Neural progenitor cell (in vitro differentiated cells): ENCODE data around the gene FHOD3.

Experiments
- EZH2 ChIP-seq: fragments of 200-600 bp; sonication (generic); IDR thresholded peaks from 2 replicates; pipeline ENCODE4 v1.6.1; 2017; ENCODE audit warnings: antibody characterized with exemption, mild to moderate bottlenecking, moderate library complexity
- EZH2phosphoT487 ChIP-seq: fragments of 200-600 bp; sonication (generic); IDR thresholded peaks from 2 replicates; pipeline ENCODE4 v1.6.1; 2017; ENCODE audit warnings: antibody characterized with exemption
- TF ChIP-seq, protein P1 (sequence below): fragments of 200-600 bp; sonication (generic); IDR thresholded peaks from 2 replicates; pipeline ENCODE4 v1.5.1; 2017; ENCODE audit warnings: antibody characterized with exemption, mild to moderate bottlenecking

DNA sequence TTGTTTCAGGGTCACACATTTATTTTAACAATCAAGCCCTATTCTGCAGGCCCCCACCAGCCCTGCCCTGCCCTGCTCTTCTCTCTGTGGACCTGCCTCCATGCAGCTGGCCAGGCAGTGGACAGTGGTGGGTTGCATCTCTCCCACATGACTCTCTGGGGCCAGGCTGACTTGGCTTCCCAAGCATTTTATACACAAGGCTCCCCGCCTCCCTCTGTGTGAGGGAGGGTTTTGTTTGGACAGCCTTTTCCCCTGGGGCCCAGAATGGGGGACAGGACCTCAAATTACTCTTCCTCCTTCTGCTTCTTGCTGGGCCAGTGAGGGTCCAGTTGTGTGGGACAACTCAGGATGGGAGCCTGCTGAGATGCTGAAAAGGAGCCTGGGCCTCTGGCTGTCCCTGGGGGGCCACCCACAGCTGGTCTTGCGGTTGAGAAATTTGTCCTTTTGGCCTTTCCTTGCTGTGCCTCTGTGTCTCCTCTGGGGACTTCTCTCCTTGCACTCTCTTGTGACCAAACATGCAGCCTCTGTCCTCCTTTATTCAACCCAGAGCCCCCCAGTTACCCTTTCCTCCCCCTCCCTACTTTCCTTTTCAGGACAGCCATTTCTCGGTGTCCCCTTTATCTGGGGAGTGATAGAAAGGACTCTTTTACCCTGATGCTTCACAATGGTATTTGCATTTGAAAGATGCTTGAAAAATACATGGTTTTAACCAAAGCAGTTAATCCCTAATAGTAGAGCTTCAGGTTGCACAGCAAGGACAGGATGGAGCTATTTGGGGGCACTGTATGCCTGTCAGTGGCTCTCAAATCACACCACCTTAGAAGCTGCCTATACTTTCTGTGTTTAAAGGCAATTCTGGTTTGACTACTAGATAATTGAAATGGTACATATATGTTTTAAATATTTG is 151.1 kb downstream of the FHOD3 start:
- TF ChIP-seq EZH2, result no peak
- TF ChIP-seq, protein P1, sequence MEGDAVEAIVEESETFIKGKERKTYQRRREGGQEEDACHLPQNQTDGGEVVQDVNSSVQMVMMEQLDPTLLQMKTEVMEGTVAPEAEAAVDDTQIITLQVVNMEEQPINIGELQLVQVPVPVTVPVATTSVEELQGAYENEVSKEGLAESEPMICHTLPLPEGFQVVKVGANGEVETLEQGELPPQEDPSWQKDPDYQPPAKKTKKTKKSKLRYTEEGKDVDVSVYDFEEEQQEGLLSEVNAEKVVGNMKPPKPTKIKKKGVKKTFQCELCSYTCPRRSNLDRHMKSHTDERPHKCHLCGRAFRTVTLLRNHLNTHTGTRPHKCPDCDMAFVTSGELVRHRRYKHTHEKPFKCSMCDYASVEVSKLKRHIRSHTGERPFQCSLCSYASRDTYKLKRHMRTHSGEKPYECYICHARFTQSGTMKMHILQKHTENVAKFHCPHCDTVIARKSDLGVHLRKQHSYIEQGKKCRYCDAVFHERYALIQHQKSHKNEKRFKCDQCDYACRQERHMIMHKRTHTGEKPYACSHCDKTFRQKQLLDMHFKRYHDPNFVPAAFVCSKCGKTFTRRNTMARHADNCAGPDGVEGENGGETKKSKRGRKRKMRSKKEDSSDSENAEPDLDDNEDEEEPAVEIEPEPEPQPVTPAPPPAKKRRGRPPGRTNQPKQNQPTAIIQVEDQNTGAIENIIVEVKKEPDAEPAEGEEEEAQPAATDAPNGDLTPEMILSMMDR, result no peak
- no peak for TF ChIP-seq EZH2phosphoT487
